ENCODE results near the gene ACOX1.

The ACOX1 gene

GRCh38 chr17:75892556-75893224 is 86.3 kb downstream of the ACOX1 start:
- no peak for DNase-seq (ENCODE audit: low read depth in 2 of 2)

- DNase-seq (ENCODE audit: low read depth in 2 of 2): no peak
These were observed 87.1 kb downstream of the ACOX1 start for GRCh38 chr17:75891605-75892555.

Measured in stimulated activated CD8-positive, alpha-beta memory T cell treated with anti-CD3 and anti-CD28 coated beads, Interleukin-15, amount 100 ng/mL, for 48 hours (primary cell).